Breast epithelium (tissue), 3 donors: ENCODE data around the gene MRPS14.

Experiments used
- CTCF ChIP-seq, 3 donors: fragments of 450-650 bp; IDR thresholded peaks; one replicate each; pipeline ENCODE4 v1.5.1; 2016 to 2017; ENCODE audit warnings: antibody characterized with exemption in 3 of 3, mild to moderate bottlenecking in 3 of 3, moderate library complexity in 3 of 3
- POLR2A ChIP-seq: fragments of 450-650 bp; IDR thresholded peaks from one replicate; pipeline ENCODE4 v1.6.1; 2016; ENCODE audit warnings: antibody characterized with exemption, mild to moderate bottlenecking, moderate library complexity
- POLR2AphosphoS5 ChIP-seq, 3 donors: sonication (generic); formaldehyde crosslinking; IDR thresholded peaks; one replicate each; pipeline ENCODE4 v1.6.1; 2017; ENCODE audit warnings: antibody characterized with exemption in 3 of 3

GRCh38 chr1:175045097-175045496, 21.9 kb upstream of the MRPS14 start:
- TF ChIP-seq CTCF (IDR thresholded peaks at IDR 0.05) (no peak), POLR2A (no peak), POLR2AphosphoS5 (IDR thresholded peaks at IDR 0.05) (no peak)
